Stimulated activated CD4-positive, alpha-beta T cell treated with anti-CD3 and anti-CD28 coated beads, TNF-alpha, amount 100 ng/mL, for 1 hour (primary cell): ENCODE results near the gene TMEM244.
"Not testable (repeated sequence)": the region's sequence is repeated elsewhere in the genome, so short reads cannot be mapped to it uniquely, and the experiment has no call there.

ENCODE experiments used
- DNase-seq, 3 donors: peaks; one replicate each; pipeline ENCODE4 v3.0.0-alpha.2; 2020; ENCODE audit warnings: low read depth in 3 of 3, low spot score in 1 of 3

The TMEM244 gene

GRCh38 chr6:129867403-129867802, 6.3 kb upstream of the TMEM244 start:
- DNase-seq: no peak

- DNase-seq: no peak
Observed at GRCh38 chr6:129866688-129867087, 5.6 kb upstream of the TMEM244 start.

DNA sequence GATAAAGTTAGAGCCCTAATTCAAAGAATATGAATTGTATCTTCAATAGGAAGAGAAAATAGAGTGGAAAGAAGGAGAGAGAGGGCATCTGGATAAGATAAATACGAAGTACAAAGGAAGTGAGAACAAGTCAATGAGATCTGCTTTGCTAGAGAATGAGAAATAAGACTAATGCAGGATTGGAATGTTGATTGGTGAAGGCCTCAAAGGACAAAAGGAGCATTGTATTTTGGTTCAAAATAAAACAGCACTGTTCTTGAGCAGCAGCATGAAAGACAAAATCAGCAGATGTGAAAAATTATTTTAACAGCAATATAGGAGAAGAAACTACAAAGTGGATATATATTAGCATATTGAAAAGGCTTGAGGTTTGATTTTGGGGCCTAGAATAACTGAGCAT, 5.1 kb upstream of the TMEM244 start:
- no peak for DNase-seq

DNA sequence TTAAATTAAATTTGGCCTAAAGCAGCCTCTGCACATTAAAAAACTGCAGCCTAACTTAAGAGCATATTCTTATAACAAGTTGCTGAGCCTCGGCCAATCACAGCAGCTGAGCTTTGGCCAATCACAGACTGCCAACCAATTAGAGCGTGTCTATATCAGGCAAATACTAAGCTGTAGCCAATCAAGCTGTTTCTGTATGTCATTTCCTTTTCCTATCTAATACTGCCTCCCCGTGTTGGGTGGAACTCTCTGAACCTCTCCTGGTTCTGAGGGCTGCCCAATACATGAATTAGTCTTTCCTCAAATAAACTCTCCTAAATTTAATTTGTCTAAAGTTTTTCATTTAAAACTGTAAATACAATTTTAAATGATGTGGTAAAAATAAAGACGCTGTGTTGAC, 3.9 kb upstream of the TMEM244 start:
- DNase-seq: no peak

DNA sequence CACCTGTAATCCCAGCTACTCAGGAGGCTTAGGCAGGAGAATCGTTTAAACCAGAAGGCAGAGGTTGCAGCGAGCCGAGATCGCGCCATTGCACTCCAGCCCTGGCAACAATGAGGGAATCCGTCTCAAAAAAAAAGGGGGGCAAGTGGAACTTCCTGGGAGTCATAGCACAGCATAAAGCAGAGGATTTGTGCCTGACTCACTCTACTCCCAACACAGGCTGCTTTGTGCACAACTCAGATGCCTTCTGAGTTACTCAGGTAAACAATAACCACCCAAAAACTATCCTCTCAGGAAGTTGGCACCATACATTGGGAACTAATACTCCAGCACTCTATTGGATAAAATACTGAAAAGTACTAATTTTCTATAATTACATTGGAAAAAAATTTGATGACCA, 2.5 kb upstream of the TMEM244 start:
- DNase-seq: no peak

DNA sequence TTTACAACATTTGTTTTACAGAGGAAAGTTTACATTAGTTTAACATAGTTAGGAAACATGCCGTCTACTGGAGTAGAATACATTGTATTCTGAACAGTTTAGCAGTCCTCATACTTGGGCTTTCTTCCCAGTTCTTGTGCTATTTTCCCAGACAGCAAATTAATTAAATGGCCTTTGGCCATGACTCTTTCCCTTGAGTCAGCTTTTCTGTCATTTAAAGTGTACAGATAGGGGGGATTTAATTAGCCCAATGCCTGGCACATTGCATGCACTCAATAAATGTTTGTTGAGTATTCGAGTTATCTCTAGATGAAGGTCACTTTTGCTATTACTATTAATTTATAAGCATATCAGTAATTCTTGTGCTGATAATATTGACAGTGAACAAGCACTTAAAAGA, 1.6 kb downstream of the TMEM244 start:
- DNase-seq: no peak

- DNase-seq: no peak
Observed at GRCh38 chr6:129857838-129858237, 3.3 kb downstream of the TMEM244 start.

DNA sequence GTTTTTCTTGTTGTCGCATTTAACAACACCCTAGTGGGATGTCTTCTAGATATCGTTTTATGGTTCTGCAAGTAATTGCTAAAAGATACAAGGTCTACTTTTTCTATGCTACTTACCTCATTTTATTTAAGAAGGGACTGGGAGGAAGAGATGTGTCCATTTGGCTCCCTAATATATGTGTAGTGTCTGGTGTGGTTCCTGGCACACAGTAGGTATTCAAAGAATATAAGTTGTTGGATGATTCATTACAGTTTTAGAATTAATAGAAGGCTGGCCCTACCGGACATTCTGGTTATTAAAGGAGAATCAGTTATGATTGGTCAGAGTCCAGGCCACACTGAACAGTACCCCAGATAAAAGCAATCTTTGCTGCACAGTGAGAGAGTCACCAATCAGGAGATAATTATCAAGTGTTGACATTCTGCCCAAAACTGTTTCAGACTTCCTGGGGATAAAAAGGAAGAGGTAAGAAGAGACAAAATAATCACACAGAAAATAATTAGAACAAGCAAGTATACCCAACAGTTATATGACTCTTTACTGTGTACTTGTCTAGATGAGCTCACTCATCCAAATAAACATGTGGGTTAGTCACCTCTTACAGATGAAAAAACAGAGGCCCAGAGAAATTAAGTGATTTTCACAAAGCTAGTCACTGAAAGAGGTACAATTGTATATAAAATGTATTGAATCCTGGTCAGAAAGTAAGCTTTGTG, 7.0 kb downstream of the TMEM244 start:
- no peak for DNase-seq

- no peak for DNase-seq
Observed at GRCh38 chr6:129852257-129852858, 8.8 kb downstream of the TMEM244 start.

- DNase-seq: no peak
Observed at GRCh38 chr6:129849456-129849855, 11.7 kb downstream of the TMEM244 start.

- no peak for DNase-seq
Observed at GRCh38 chr6:129846761-129847160, 14.4 kb downstream of the TMEM244 start.

DNA sequence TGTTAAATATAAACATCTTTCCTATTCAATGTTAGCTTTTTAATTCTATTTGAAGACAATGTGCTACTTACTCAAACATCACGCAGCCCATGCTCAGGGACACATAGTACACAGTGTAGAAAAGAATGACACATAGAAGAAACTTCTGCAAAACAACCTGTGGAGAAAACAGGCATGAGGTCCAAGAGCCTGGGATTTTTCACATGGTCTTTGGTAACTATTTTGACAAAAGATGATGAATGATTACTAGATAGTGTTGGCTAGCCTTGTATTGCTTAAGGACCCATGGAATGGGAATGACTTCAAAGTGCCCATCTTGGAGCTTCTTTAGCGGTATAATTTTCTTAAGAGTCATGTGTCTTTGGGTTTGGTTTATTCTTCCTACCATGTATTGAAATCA, 15.4 kb downstream of the TMEM244 start:
- DNase-seq: no peak

- no peak for DNase-seq
Observed at GRCh38 chr6:129844118-129844891, 16.8 kb downstream of the TMEM244 start.

DNA sequence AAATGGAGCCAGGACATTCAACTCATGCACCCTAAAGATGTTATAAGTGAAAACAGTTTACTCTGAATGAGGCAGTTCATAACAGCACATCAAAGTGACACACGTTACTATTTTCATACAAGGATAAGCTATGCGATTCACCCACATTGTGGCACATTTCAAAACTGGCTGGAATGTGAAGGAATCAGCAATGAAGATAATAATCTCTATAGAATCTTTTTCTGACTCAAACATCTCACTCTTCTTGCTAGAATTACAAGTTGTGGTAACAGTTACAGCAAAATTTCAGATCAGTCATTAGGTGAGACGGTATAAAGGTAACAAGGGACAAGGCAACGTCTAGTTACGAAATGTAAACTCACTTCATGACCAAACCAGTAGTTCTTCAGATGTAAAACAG, 17.5 kb downstream of the TMEM244 start:
- no peak for DNase-seq

GRCh38 chr6:129842881-129843409, 18.2 kb downstream of the TMEM244 start:
- no peak for DNase-seq

- no peak for DNase-seq
Observed at GRCh38 chr6:129842137-129842536, 19.0 kb downstream of the TMEM244 start.

GRCh38 chr6:129839562-129839961, 21.6 kb downstream of the TMEM244 start:
- DNase-seq: not testable (repeated sequence)

- DNase-seq: no peak
Observed at GRCh38 chr6:129835691-129836090, 25.4 kb downstream of the TMEM244 start.

DNA sequence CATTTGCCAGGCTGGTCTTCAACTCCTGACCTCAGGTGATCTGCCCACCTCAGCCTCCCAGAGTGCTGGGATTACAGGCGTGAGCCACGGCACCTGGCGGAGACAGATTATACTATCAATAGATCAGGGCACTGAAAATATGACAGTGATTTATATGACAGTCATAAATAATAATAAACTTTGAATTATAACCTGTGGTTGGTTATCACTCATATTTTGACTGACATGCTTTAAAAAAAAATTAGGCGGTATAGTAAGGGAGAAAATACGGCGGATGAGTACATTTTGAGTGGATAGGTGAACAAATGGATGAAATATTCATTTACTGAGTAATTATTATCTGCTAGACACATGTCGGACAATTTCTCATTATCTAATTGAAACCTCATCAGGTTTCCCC, 28.8 kb downstream of the TMEM244 start:
- DNase-seq: no peak

DNA sequence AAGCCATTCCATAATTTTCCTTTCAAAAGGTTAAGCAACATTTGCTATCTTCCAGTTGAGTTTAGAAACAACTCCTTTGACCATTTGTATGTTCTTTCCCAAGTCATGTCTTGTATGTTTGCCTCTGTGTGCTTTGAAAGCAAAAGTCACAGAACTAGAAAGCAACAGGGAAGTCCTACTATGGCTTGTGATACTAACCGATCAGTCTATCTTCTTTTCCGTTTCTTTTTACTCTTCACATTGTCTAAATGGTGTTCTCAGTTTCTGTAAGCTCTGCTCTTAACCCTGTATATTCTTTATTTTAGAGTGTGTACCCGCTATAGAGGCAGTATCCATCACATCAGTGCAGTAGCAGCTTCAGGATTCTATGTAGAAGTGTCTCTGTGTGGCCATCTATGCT, 32.9 kb downstream of the TMEM244 start:
- no peak for DNase-seq

- DNase-seq: no peak
Observed at GRCh38 chr6:129818251-129818650, 42.9 kb downstream of the TMEM244 start.

- no peak for DNase-seq
Observed at GRCh38 chr6:129817821-129818220, 43.3 kb downstream of the TMEM244 start.
